Measurements from ENCODE around the gene GRIK4. TPM values are rescaled to one million over a fixed set of nuclear protein-coding genes. Genes with fewer than 3 reads are reported as not detected.

Gene GRIK4
- total RNA-seq, 2 experiments from 2014 or later = not detected

DNA sequence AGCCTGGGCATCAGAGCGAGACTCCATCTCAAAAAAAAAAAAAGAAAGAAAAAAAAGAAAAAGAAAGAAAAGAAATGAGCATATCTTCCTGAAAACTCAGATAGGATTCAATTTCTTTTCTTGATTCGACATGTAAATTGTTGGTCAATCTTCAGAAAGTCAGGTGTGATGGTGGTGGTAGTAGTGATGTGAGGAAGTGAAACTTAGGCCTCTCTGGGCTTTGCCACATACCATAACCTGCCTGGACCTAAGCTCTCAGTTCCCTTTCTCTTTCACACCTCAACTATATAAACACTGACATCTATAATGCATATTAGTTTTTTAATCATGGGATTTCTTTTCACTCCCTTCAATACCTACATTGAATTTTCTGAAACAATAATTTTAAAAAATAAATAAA lies 414.4 kb downstream of the GRIK4 start:
- H3K4me1 Mint-ChIP-seq (ENCODE audit: low read depth) = no peaks in the 10 kb centered on the region
- intact Hi-C loops (cut with micrococcal nuclease) = no loop called here
- POLR2A ChIA-PET = no interaction called here
- H3K4me3 Mint-ChIP-seq = no peak overlapping the region
- H3K36me3 Mint-ChIP-seq (ENCODE audit: low read depth) = no peaks in the 10 kb centered on the region
- H3K9me3 Mint-ChIP-seq = no peaks in the 10 kb centered on the region
- H3K27me3 Mint-ChIP-seq = peaks cover 2% of the 10 kb centered on the region
- no peak for ATAC-seq
- DNase-seq = no peak
- CTCF ChIA-PET = no interaction called here
- no peak overlapping the region for H3K27ac Mint-ChIP-seq
- TF ChIP-seq, protein P1, sequence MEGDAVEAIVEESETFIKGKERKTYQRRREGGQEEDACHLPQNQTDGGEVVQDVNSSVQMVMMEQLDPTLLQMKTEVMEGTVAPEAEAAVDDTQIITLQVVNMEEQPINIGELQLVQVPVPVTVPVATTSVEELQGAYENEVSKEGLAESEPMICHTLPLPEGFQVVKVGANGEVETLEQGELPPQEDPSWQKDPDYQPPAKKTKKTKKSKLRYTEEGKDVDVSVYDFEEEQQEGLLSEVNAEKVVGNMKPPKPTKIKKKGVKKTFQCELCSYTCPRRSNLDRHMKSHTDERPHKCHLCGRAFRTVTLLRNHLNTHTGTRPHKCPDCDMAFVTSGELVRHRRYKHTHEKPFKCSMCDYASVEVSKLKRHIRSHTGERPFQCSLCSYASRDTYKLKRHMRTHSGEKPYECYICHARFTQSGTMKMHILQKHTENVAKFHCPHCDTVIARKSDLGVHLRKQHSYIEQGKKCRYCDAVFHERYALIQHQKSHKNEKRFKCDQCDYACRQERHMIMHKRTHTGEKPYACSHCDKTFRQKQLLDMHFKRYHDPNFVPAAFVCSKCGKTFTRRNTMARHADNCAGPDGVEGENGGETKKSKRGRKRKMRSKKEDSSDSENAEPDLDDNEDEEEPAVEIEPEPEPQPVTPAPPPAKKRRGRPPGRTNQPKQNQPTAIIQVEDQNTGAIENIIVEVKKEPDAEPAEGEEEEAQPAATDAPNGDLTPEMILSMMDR (IDR thresholded peaks at IDR 0.05) = no peak

DNA sequence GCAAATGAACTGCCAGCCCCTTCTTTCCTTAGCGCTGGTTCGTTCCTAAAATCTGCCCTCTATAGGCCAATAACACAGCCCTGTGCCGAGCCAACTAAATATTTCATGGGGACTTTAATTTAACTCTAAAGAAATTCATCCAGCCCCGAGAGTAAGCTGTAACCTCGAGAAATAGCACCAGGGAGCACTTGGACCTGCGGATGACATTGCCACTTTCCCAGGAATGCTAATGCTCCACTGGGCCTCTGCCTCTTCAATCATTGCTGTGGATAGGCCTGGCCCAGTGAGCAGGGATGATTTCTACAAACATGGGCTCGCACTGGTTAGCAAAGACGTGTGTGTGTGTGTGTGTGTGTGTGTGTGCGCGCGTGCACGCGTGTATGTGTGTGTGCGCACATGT lies 417.1 kb downstream of the GRIK4 start:
- TF ChIP-seq, protein P1 (IDR thresholded peaks at IDR 0.05) = no peak
- peaks cover 2% of the 10 kb centered on the region for H3K27me3 Mint-ChIP-seq

DNA sequence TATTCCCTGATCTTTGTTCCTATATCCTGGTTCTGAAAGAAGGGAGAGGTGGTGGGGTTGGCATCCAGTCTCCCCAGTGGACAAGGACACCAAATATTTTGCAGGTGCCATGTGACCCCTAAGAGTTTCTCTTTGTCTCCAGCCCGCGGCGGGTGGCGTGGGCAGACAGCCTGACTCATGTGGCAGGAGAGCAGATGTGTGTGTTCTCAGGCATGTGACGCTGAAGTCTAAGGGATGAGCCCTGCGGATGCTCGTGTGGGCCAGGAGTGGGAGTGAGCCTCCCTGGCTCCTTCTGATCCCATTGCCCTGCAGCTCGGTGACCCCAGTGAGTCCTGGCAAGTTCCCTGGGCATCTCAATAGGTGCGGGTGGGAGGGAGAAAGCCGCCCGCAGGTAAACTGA lies 417.5 kb downstream of the GRIK4 start:
- CTCF ChIA-PET = interaction anchor here (0.7 to 1.7 kb wide), 9 partner anchors 10 to 264 kb away, joined by 3 to 5 read pairs (median 3); no protein-coding TSS in a partner anchor
- no peak overlapping the region for H3K4me3 Mint-ChIP-seq
- H3K9me3 Mint-ChIP-seq = no peaks in the 10 kb centered on the region
- TF ChIP-seq, protein P1 (IDR thresholded peaks at IDR 0.05) = no peak
- H3K36me3 Mint-ChIP-seq (ENCODE audit: low read depth) = no peaks in the 10 kb centered on the region
- POLR2A ChIA-PET = no interaction called here
- ATAC-seq (no peak), DNase-seq (no peak)
- peaks cover 2% of the 10 kb centered on the region for H3K27me3 Mint-ChIP-seq
- H3K27ac Mint-ChIP-seq = no peak overlapping the region
- H3K4me1 Mint-ChIP-seq (ENCODE audit: low read depth) = no peaks in the 10 kb centered on the region
- intact Hi-C loops (cut with micrococcal nuclease) = no loop called here

More for the DNA sequence above, 417.1 kb downstream of the GRIK4 start:
- no peak overlapping the region for H3K4me3 Mint-ChIP-seq
- ChIA-PET POLR2A (no interaction called here), CTCF (interaction anchor here (0.9 to 1.7 kb wide), 5 partner anchors 9 to 266 kb away, joined by 3 to 7 read pairs (median 4); no protein-coding TSS in a partner anchor)
- no peaks in the 10 kb centered on the region for H3K36me3 Mint-ChIP-seq (ENCODE audit: low read depth)
- intact Hi-C loops (cut with micrococcal nuclease) = no loop called here
- H3K9me3 Mint-ChIP-seq = no peaks in the 10 kb centered on the region
- ATAC-seq = no peak
- no peak for DNase-seq
- no peaks in the 10 kb centered on the region for H3K4me1 Mint-ChIP-seq (ENCODE audit: low read depth)
- no peak overlapping the region for H3K27ac Mint-ChIP-seq

DNA sequence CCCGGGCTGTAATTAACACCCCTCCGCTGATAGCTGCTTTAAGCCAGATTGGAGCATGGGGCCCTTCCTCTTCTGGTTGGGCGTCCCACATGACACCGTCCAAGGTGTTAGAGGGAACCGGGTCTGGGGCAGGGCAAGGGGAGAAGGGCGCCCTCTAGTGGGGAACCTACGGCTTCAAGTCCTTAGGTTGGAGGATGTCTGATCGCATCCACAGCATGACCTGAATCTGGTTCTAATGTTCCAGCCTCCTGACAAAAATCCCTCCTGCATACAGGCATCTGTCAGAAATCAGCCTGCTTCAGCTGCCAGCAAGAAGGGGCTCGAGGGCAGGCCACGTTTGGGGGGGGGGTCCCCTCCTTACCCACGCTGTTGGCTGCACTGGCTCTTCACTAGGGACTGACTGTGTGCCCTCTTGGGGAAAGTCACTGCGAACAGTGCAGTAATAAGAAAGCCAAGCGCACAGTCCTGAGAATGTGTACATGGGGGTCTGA lies 418.2 kb downstream of the GRIK4 start:
- no peaks in the 10 kb centered on the region for H3K9me3 Mint-ChIP-seq
- H3K27ac Mint-ChIP-seq = no peak overlapping the region
- peak; percentile 70 for ATAC-seq
- peak; percentile 64 for DNase-seq
- ChIA-PET CTCF (interaction anchor here (0.7 to 1.7 kb wide), 14 partner anchors 10 to 265 kb away, joined by 3 to 5 read pairs (median 3); no protein-coding TSS in a partner anchor), POLR2A (no interaction called here)
- TF ChIP-seq, protein P1 (IDR thresholded peaks at IDR 0.05) = peak; percentile 80
- H3K36me3 Mint-ChIP-seq (ENCODE audit: low read depth) = no peaks in the 10 kb centered on the region
- no peaks in the 10 kb centered on the region for H3K4me1 Mint-ChIP-seq (ENCODE audit: low read depth)
- H3K4me3 Mint-ChIP-seq = no peak overlapping the region
- intact Hi-C loops (cut with micrococcal nuclease) = loop anchor here (5.0 kb wide), 1 partner anchor 263 kb away; no protein-coding TSS in a partner anchor
- H3K27me3 Mint-ChIP-seq = peaks cover 2% of the 10 kb centered on the region

DNA sequence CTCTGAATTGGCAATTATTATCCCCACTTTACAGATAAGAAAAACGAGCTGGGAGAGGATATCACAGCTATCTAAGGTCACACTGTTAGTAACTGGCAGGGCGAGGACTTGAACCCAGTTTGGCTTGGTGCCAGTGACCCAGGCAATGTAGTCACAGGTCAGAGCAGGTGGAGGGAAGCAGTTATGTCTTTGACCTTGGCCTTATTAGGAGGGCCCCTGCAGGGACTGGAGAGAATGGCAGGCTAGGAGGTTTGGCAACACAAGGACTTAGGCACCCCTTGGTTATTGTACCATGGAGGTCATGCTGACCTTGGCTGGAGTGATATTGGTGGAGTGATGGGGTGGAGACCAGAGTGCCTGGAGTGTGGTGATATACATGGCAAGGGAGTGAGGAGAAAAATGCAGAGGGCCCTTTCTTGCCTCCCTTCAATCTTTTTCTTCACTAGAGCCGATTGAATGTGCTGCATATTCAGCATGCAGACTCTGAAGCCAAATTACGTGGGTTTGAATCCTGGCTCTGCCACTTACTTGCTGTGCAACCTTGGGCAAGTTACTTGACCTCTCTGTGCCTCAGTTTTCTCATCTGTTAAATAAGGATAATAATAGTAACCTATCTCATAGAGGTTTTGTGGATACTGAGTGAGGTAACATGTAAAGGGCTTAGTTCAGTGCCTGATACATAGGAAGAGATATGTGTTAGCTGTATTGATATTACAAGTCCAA lies 419.7 kb downstream of the GRIK4 start:
- intact Hi-C loops (cut with micrococcal nuclease) = loop anchor here (5.0 kb wide), 1 partner anchor 261 kb away; no protein-coding TSS in a partner anchor
- H3K4me3 Mint-ChIP-seq = no peak overlapping the region
- DNase-seq (no peak), ATAC-seq (no peak)
- no peaks in the 10 kb centered on the region for H3K36me3 Mint-ChIP-seq (ENCODE audit: low read depth)
- POLR2A ChIA-PET = no interaction called here
- H3K9me3 Mint-ChIP-seq = no peaks in the 10 kb centered on the region
- H3K27me3 Mint-ChIP-seq = peaks cover 3% of the 10 kb centered on the region
- CTCF ChIA-PET = interaction anchor here (1.2 to 1.5 kb wide), 3 partner anchors 10 to 420 kb away, joined by 3 to 5 read pairs (median 4); partner anchors contain the start of gene GRIK4
- H3K27ac Mint-ChIP-seq = no peak overlapping the region
- H3K4me1 Mint-ChIP-seq (ENCODE audit: low read depth) = no peaks in the 10 kb centered on the region
- TF ChIP-seq, protein P1 (IDR thresholded peaks at IDR 0.05) = no peak
